ENCODE results near the gene LIPE. TPM values are rescaled to one million over a fixed set of nuclear protein-coding genes. Genes with fewer than 3 reads are reported as not detected.

LIPE gene
- total RNA-seq, 1 experiment from 2014 or later, result 10.2 TPM

GRCh38 chr19:42407085-42407815, 19.9 kb downstream of the LIPE start:
- ChIA-PET CTCF (interaction anchor here (1.1 to 1.5 kb wide), 3 partner anchors 27 to 33 kb away, joined by 3 to 6 read pairs (median 4); no protein-coding TSS in a partner anchor), POLR2A (interaction anchor here (1.4 kb wide), 2 partner anchors 11 to 16 kb away, joined by 3 to 4 read pairs; no protein-coding TSS in a partner anchor)
- Mint-ChIP-seq H3K9me3 (no peaks in the 10 kb centered on the region), H3K4me1 (peaks cover 15% of the 10 kb centered on the region), H3K27me3 (ENCODE audit: low read depth) (peaks cover 86% of the 10 kb centered on the region), H3K27ac (no peak overlapping the region), H3K4me3 (no peak overlapping the region), H3K36me3 (0 out of 2 replicates have a peak, but pooled peaks cover 9% of the 10 kb centered on the region)
- TF ChIP-seq JUN (CRISPR knock-in tag; IDR thresholded peaks at IDR 0.05) (no peak), PRDM15 (CRISPR knock-in tag; IDR thresholded peaks at IDR 0.05) (no peak), CREB1 (CRISPR knock-in tag; IDR thresholded peaks at IDR 0.05) (no peak), ZMAT4 (CRISPR knock-in tag; IDR thresholded peaks at IDR 0.05) (no peak), MYBL2 (CRISPR knock-in tag; IDR thresholded peaks at IDR 0.05) (no peak), NR1H2 (CRISPR knock-in tag; IDR thresholded peaks at IDR 0.05) (no peak), MXD4 (CRISPR knock-in tag; IDR thresholded peaks at IDR 0.05; ENCODE audit: borderline replicate concordance) (no peak), ZNF219 (CRISPR knock-in tag; IDR thresholded peaks at IDR 0.05; ENCODE audit: borderline replicate concordance) (no peak), IRF2 (CRISPR knock-in tag; IDR thresholded peaks at IDR 0.05; ENCODE audit: borderline replicate concordance, low read depth) (no peak), AFF4 (CRISPR knock-in tag; IDR thresholded peaks at IDR 0.05; ENCODE audit: borderline replicate concordance) (no peak)
- ATAC-seq (no peak), DNase-seq (ENCODE audit: low spot score) (no peak)

GRCh38 chr19:42406111-42406510, 21.1 kb downstream of the LIPE start:
- POLR2A ChIA-PET, result interaction anchor here (1.4 kb wide), 1 partner anchor 17 kb away, joined by 3 read pairs; no protein-coding TSS in a partner anchor
- peaks cover 78% of the 10 kb centered on the region for H3K27me3 Mint-ChIP-seq (ENCODE audit: low read depth)
- H3K4me3 Mint-ChIP-seq, result no peak overlapping the region

More at GRCh38 chr19:42406111-42406510, 21.1 kb downstream of the LIPE start:
- no peak for ATAC-seq
- Mint-ChIP-seq H3K27ac (no peak overlapping the region), H3K36me3 (0 out of 2 replicates have a peak, but pooled peaks cover 9% of the 10 kb centered on the region), H3K4me1 (peaks cover 12% of the 10 kb centered on the region), H3K9me3 (no peaks in the 10 kb centered on the region)
- CTCF ChIA-PET, result interaction anchor here (1.1 to 1.5 kb wide), 2 partner anchors 26 to 34 kb away, joined by 4 to 6 read pairs; no protein-coding TSS in a partner anchor
- no peak for DNase-seq (ENCODE audit: low spot score)
- TF ChIP-seq JUN (CRISPR knock-in tag; IDR thresholded peaks at IDR 0.05) (no peak), OVOL2 (CRISPR knock-in tag; IDR thresholded peaks at IDR 0.05; ENCODE audit: borderline replicate concordance) (no peak), SMAD3 (CRISPR knock-in tag; IDR thresholded peaks at IDR 0.05; ENCODE audit: borderline replicate concordance) (no peak), ZNF219 (CRISPR knock-in tag; IDR thresholded peaks at IDR 0.05; ENCODE audit: borderline replicate concordance) (no peak), NFATC4 (CRISPR knock-in tag; IDR thresholded peaks at IDR 0.05) (no peak), ZNF281 (CRISPR knock-in tag; IDR thresholded peaks at IDR 0.05) (no peak), ARID4B (CRISPR knock-in tag; IDR thresholded peaks at IDR 0.05; ENCODE audit: borderline replicate concordance) (no peak), ESRRA (CRISPR knock-in tag; IDR thresholded peaks at IDR 0.05; ENCODE audit: borderline replicate concordance) (no peak), HMGA2 (CRISPR knock-in tag; IDR thresholded peaks at IDR 0.05) (no peak)
